Stimulated activated effector memory CD8-positive, alpha-beta T cell treated with anti-CD3 and anti-CD28 coated beads, Interleukin-12 subunit alpha, Interleukin-12 subunit beta, amount 100 ng/mL, for 72 hours (primary cell): ENCODE results near the gene TMEM30A.
A peak's percentile ranks its signal among the peaks of the same experiment; 100 is the strongest.

Source experiments
- ATAC-seq: fragments of 150-1000 bp; cut with Tn5 transposase; 2 replicates; pipeline ENCODE4 v1.10.0; 2021
- DNase-seq, 2 donors: peaks; one replicate each; pipeline ENCODE4 v3.0.0; 2021 to 2022; ENCODE audit warnings: low spot score in 2 of 2
- H3K27ac Mint-ChIP-seq: one replicate; pipeline ENCODE4 v1.8.0; 2022; ENCODE audit warnings: mild to moderate bottlenecking, mixed read lengths
- H3K36me3 Mint-ChIP-seq: one replicate; pipeline ENCODE4 v1.8.0; 2022; ENCODE audit warnings: mild to moderate bottlenecking, mixed read lengths
- H3K4me1 Mint-ChIP-seq: one replicate; pipeline ENCODE4 v1.8.0; 2022; ENCODE audit warnings: mixed read lengths
- H3K4me3 Mint-ChIP-seq: one replicate; pipeline ENCODE4 v1.8.0; 2022; ENCODE audit warnings: mild to moderate bottlenecking, mixed read lengths
- H3K9me3 Mint-ChIP-seq: one replicate; pipeline ENCODE4 v1.8.0; 2022; ENCODE audit warnings: mixed read lengths

The TMEM30A gene

DNA sequence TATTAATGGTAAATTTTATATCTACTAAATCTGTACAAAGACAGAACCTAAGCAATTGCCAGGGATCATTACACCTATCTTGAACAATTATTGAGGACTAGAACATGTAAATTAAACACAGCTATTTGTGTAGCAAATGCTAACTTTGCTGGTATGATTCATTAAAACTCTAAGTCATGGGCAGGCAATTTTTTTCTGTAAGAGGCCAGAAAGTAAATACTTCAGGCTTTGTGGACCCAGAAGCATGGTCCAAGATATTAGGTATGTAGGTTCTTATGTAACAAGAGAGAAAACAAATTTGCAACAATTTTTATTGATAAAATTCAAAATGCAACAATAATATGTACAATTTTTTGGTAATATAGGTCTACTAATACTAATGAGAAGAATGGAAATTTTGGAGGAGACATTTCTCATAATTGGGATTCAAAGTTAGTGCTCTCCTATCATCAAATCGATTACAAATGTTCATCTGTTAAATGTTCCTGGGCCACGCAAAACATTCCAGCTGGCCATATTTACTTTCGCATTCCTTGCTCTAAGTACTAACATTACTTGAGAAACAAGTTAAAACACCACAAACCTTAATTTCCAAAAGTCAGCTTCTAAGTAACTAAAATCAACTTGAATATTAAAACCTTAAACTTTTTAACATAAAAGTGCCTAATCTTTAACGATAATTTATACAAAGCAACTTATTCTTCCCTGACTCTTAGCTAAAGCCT, 4.3 kb downstream of the TMEM30A start:
- DNase-seq, result no peak
- no peak for ATAC-seq
- Mint-ChIP-seq H3K4me3 (peak overlapping the region; percentile 17), H3K36me3 (no peaks in the 10 kb centered on the region), H3K27ac (no peak overlapping the region), H3K9me3 (no peaks in the 10 kb centered on the region), H3K4me1 (peaks cover 47% of the 10 kb centered on the region)

DNA sequence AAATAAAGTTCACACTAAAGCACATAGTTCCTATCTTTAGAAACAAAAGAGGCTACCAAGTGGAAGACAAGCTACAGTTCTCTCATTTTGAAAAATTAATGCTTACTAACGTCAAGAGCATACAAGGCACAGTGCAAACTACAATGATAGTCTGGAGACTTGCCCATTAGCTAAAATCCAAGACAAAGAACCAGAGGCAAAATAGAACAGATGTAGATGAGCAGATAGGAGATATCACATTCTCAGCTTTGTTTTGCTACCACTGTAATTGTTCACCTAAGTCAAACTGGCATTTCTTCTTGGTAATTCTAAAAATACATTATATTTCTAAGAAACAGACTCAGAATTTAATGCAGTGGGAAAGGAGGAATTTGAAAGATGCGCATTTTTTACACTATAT, 5.2 kb downstream of the TMEM30A start:
- no peak for DNase-seq
- H3K4me1 Mint-ChIP-seq, result peaks cover 54% of the 10 kb centered on the region
- H3K27ac Mint-ChIP-seq, result no peak overlapping the region
- H3K9me3 Mint-ChIP-seq, result no peaks in the 10 kb centered on the region
- no peaks in the 10 kb centered on the region for H3K36me3 Mint-ChIP-seq
- H3K4me3 Mint-ChIP-seq, result peak overlapping the region; percentile 17
- no peak for ATAC-seq

DNA sequence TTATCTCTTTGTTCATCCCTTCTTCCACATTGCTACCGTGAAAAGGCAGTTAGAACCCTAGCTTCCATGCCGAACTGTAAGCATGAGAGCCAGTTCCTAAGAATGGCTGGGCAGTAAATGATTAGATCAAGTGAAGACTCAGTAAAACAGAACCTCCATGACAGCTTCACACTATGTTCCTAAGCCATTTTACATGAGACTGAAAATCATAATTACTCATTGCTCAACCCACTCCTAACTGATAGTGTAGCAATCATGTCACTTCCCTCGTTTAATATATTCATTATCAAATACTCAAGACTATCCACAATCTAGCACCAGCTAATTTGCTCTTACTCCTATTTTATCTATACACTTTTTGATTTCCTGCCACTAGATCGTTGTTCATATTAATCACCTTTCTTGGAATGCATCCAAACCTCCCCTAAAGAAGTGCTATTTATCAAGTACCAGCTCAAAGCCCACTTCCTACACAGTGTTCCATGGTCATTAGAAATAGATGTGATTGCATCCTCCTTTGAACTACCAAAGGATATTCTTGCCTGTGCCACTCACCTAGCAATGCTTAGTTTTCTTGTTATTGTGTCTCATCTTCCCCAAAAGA, 6.0 kb downstream of the TMEM30A start:
- no peak for DNase-seq
- peak; percentile 83 for ATAC-seq
- Mint-ChIP-seq H3K27ac (peak overlapping the region; percentile 58), H3K9me3 (no peaks in the 10 kb centered on the region), H3K4me1 (peaks cover 63% of the 10 kb centered on the region), H3K36me3 (no peaks in the 10 kb centered on the region), H3K4me3 (peak overlapping the region; percentile 26)

DNA sequence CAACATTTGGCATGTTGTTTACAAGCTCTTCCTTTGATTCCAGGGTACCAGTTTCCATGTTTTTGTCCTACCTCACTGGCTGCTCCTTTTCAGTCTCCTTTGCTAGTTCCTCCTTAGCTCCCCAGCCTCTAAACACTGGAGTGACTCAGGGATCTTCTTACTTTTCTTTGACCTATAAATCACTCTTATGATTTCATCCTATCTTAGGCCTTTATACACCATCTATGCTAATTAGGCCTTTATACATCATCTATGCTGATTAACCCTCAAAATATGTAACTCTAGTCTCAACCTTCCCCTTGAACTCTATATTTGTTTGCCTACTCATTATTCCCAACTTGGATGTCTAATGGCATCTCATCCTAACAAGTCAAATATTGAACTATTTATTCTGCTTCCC, 9.5 kb downstream of the TMEM30A start:
- no peak overlapping the region for H3K4me3 Mint-ChIP-seq
- DNase-seq, result no peak
- peaks cover 14% of the 10 kb centered on the region for H3K36me3 Mint-ChIP-seq
- peak; percentile 82 for ATAC-seq
- peak overlapping the region; percentile 8 for H3K27ac Mint-ChIP-seq
- H3K9me3 Mint-ChIP-seq, result no peaks in the 10 kb centered on the region
- peaks cover 77% of the 10 kb centered on the region for H3K4me1 Mint-ChIP-seq

DNA sequence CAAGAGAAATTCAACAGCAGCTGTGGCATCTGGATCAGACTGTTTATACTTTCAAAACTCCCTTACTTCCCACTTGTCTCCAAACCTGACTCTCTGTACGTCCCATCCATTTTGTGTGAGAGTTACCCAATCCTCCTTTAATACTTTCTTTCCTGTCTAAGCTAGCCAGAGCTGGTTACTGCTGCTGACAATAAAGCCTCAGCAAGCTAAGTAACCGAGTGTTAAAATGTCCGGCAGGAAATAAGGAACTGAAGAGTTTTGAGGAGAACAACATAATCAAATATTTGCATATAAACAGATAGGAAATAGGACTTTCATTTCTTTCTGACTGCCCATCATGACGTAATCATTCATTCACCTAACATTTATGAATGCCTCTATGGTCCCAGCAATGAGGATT, 11.6 kb downstream of the TMEM30A start:
- Mint-ChIP-seq H3K4me1 (peaks cover 74% of the 10 kb centered on the region), H3K9me3 (no peaks in the 10 kb centered on the region), H3K4me3 (no peak overlapping the region), H3K36me3 (peaks cover 14% of the 10 kb centered on the region), H3K27ac (peak overlapping the region; percentile 1)
- ATAC-seq (no peak), DNase-seq (no peak)

DNA sequence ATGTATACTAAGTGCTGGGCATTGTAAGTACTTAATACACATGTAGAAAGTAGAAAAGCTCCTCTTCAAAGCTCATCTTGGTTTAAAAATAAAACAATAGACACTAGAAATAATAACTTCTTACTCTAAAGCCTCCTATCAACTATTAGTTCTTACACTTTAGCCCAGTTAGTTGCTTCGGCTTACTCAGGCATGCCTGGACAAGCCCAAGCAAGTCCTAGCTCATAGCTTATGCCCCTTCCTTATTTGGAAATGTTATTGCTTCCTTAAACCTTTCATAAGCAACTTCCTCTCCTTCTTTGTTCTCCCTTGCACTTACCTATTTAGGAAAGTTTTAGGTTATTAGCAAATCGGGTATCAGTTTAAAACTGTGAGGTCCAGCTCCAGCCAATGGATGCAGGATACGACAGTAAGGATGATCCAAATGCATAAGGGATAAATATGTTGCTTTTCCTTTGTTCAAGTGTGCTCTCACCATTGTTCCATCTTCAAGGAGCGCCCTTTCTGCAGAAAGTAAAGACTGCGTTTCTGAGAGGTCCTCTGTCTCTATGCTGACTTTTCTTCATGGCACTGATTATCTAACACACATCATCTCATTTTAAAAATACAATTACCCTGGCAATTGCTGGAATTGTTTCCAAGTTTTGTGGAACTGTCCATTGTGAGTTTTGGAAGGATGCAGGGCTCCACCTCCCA, 12.3 kb downstream of the TMEM30A start:
- ATAC-seq (no peak), DNase-seq (no peak)
- H3K4me1 Mint-ChIP-seq, result peaks cover 73% of the 10 kb centered on the region

DNA sequence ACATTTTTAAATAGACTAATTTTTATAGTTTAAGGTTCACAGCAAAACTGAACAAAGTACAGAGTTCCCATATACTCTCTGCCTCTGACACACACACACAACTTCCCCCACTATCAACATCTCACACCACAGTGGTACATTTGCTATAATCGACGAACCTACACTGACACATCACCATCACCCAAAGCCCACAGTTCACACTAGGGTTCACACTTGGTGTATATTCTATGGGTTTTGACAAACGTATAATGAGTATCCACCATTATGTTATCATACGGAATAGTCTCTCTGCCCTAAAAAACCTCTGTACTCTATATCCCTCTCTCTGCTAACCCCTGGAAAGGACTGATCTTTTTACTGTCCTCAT, 15.6 kb downstream of the TMEM30A start:
- H3K36me3 Mint-ChIP-seq, result peaks cover 33% of the 10 kb centered on the region
- H3K9me3 Mint-ChIP-seq, result no peaks in the 10 kb centered on the region
- H3K4me1 Mint-ChIP-seq, result peaks cover 44% of the 10 kb centered on the region
- no peak overlapping the region for H3K4me3 Mint-ChIP-seq
- peak overlapping the region; percentile 0 for H3K27ac Mint-ChIP-seq
- peak; percentile 80 for ATAC-seq
- no peak for DNase-seq

More for the DNA sequence above, 12.3 kb downstream of the TMEM30A start:
- Mint-ChIP-seq H3K27ac (peak overlapping the region; percentile 1), H3K36me3 (peaks cover 14% of the 10 kb centered on the region), H3K4me3 (no peak overlapping the region), H3K9me3 (no peaks in the 10 kb centered on the region)

DNA sequence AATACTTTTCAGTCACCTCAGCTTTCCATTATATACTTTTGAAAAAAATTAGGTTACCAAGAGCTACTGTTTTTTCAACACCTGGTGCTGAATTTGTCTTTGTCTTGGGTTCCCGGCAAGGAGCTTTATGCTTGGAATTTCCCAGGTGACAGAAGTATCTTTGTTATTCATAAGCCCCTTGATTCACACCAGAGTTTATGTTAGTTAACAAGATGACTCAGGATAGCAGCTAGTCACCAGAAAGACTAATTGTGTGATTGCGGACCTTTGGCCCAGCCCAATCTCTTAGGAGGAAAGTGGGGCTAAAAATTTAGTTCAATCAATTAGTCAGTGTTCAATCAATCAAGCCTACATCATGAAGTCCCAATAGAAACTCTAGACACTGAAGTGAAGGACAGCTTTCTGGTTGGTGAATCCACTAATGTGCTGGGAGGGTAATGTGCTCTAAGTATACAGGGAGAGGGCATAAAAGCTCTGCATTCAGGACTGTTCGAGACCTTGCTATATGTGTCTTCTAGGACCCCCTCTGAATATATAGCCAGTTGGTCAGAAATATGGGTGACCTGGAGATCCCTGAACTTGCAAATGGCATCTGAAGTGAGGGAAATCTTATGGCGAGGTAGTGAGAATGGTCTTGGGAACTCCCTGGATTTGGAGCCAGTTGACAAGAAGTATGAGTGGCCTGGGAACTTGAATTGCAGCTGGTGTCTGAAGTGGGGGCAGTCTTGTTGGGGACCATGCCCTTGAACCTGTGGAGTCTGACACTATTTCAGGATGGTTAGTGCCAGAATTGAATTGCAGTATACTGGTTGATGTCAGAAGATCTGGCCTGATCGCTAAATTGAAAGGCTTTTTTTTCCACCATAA, 16.2 kb downstream of the TMEM30A start:
- no peak for DNase-seq
- ATAC-seq, result peak; percentile 90
- peak overlapping the region; percentile 0 for H3K27ac Mint-ChIP-seq

DNA sequence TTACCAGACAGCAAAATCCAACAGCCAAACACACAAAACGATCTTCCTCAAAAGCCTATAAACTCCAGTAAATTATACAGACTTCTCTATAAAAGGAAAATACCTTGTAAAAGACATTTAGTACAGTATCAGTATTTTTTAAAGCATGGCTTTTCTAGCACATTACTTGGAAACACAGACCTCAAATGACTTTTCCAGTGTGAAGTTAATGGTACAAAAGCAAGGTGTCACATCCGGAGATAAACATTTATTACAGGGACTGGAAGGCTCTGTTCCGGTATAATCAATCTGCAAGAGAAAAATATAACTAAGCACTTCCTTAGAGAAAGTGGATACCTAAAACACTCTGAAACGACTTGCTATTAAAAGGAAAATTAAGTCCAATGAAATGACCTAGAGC, 17.1 kb downstream of the TMEM30A start:
- DNase-seq, result no peak
- H3K4me1 Mint-ChIP-seq, result peaks cover 39% of the 10 kb centered on the region
- no peaks in the 10 kb centered on the region for H3K9me3 Mint-ChIP-seq
- peak overlapping the region; percentile 2 for H3K4me3 Mint-ChIP-seq
- no peak for ATAC-seq
- H3K27ac Mint-ChIP-seq, result no peak overlapping the region
- H3K36me3 Mint-ChIP-seq, result peaks cover 45% of the 10 kb centered on the region

More for the DNA sequence above, 16.2 kb downstream of the TMEM30A start:
- Mint-ChIP-seq H3K4me1 (peaks cover 39% of the 10 kb centered on the region), H3K9me3 (no peaks in the 10 kb centered on the region), H3K36me3 (peaks cover 39% of the 10 kb centered on the region), H3K4me3 (peak overlapping the region; percentile 2)

DNA sequence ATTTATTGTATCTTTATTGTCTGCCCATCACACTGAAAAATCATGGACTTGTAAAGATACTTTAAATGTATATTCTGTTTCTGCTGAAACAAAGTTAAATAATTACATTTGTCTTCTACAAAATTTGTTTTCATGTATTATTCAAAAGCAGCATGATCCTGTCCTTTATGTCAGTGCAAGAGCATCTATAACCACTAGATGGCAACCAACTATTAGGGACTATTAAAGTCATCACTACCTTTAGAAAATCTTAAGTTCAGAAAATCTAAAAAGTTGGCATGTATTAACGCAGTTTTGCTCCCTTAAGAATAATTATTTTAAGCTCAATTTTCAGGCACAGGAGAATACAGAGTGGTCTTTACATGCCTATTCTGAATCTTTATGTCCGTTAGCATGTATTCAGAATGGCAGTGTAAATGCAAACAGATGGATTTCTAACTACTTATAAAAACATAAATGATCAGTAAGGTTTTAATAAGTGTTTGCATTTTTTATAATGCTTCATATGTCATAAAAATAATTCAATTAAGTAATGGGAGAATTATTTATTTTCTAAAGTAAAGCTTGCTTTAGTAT, 17.8 kb downstream of the TMEM30A start:
- Mint-ChIP-seq H3K36me3 (peaks cover 45% of the 10 kb centered on the region), H3K4me3 (no peak overlapping the region), H3K9me3 (no peaks in the 10 kb centered on the region), H3K27ac (no peak overlapping the region), H3K4me1 (peaks cover 32% of the 10 kb centered on the region)
- peak; percentile 47 for ATAC-seq
- no peak for DNase-seq

DNA sequence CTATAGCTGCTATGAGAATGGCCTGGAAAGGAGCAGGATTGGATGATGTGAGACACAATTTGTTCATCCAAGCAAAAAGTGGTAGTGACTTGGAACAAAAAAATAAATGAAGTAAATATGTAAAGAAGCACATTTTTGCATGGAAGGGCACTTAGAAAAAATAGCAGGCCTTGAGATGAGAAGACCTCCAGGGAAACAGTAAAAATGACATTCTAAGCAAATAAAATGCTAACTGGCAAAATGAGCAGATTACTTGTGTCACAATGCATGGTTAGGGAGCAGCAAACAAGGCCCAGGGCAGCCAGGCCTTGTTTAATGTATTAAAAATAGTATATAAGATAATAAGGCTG, 21.2 kb downstream of the TMEM30A start:
- H3K9me3 Mint-ChIP-seq, result no peaks in the 10 kb centered on the region
- H3K36me3 Mint-ChIP-seq, result peaks cover 75% of the 10 kb centered on the region
- peak overlapping the region; percentile 32 for H3K27ac Mint-ChIP-seq
- no peak overlapping the region for H3K4me3 Mint-ChIP-seq
- ATAC-seq (no peak), DNase-seq (no peak)
- H3K4me1 Mint-ChIP-seq, result peaks cover 12% of the 10 kb centered on the region

DNA sequence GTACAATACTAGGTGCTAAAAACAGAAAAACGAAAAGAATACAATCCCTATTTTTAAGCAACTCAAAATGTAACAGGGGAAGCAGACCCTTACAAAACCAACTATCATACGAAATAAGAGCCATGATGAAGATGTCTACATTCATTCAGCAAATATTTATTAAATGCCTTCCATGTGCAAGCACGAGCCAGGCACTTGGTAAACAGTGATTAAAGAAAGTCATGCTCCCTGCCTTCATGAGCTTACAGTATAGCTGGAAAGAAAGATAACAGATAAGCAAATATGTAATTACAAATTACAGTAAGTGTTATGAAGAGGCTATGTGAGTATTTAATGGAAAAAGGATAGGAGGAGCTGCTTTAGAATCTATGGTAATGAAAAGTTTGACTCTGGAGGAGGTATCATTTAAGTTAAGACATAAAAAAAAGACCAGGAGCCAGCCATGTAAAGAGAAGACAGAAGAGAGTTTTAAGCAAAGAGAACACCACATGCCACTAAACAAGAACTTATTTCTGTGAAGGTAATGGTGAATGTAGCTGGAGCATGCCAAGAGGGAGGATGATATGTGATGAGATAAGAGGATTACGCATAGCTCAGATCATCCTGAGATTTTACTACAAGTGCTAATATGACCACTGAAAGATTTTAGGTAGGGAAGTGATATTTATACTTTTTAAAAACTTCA, 21.7 kb downstream of the TMEM30A start:
- H3K36me3 Mint-ChIP-seq, result peaks cover 80% of the 10 kb centered on the region
- DNase-seq (no peak), ATAC-seq (no peak)
- H3K4me3 Mint-ChIP-seq, result no peak overlapping the region
- H3K9me3 Mint-ChIP-seq, result no peaks in the 10 kb centered on the region
- peaks cover 8% of the 10 kb centered on the region for H3K4me1 Mint-ChIP-seq
- H3K27ac Mint-ChIP-seq, result peak overlapping the region; percentile 32

DNA sequence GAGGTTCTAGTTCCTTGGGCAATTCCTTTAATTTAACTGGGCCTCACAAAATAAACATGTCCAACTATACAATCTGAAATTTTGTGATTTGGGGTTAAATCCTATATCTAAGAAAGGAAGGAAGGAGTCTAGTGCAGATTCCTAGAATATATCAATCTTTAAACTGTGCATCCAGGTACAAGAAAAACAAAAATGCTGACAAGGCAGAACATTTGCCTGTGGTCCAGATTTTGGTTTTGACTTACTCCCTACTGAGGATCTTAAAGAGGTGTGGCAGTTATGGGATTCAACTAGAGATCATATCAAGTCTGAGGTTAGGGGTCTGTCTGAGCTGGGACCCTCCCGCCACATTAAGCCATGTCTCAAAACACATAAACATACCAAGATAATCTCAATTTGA, 23.3 kb downstream of the TMEM30A start:
- peaks cover 8% of the 10 kb centered on the region for H3K4me1 Mint-ChIP-seq
- DNase-seq (no peak), ATAC-seq (no peak)
- no peaks in the 10 kb centered on the region for H3K9me3 Mint-ChIP-seq
- H3K27ac Mint-ChIP-seq, result no peak overlapping the region
- H3K36me3 Mint-ChIP-seq, result peaks cover 96% of the 10 kb centered on the region
- no peak overlapping the region for H3K4me3 Mint-ChIP-seq

DNA sequence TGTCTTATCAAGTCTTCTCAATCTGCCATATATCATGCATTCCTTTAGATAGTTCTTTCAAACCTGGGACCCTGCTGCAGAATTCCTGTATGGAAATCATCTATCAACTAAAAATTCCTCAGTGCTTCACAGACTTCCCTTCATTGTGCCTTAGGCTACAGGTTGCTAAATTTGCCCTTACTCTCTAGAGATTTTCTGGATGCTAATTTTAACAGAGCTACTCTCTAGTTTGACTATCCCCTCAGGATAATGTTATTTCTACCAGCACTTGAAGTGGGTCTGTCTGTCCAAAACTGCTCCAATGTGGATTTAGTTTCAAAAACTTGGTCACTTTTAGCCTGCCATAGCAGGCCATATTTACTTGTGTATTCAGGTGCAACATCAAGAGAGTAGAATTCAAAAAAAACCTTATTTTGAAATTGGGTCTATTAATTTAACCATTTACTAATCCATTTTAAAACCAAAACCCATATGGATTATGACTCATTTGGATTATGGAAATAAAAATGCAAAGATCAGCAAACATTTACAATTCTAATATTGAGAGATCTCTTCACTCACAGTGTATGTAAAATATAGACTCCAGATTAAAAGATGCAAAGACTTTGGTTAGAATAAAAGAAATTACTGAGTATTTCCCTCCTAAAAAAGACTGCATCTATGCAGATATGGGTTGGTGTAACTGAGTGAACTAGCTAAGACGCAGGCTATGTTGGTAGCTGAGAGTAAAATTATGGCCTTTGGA, 27.1 kb downstream of the TMEM30A start:
- H3K4me1 Mint-ChIP-seq, result no peaks in the 10 kb centered on the region
- H3K27ac Mint-ChIP-seq, result no peak overlapping the region
- no peaks in the 10 kb centered on the region for H3K9me3 Mint-ChIP-seq
- DNase-seq (no peak), ATAC-seq (no peak)
- no peak overlapping the region for H3K4me3 Mint-ChIP-seq
- peaks cover 91% of the 10 kb centered on the region for H3K36me3 Mint-ChIP-seq
